ENCODE measurements around the gene THBD. TPM values are rescaled to one million over a fixed set of nuclear protein-coding genes. Genes with fewer than 3 reads are reported as not detected.

The THBD gene
- total and polyA plus RNA-seq, 8 donors, result 1.8 to 12.1 (median 3.8) TPM

DNA sequence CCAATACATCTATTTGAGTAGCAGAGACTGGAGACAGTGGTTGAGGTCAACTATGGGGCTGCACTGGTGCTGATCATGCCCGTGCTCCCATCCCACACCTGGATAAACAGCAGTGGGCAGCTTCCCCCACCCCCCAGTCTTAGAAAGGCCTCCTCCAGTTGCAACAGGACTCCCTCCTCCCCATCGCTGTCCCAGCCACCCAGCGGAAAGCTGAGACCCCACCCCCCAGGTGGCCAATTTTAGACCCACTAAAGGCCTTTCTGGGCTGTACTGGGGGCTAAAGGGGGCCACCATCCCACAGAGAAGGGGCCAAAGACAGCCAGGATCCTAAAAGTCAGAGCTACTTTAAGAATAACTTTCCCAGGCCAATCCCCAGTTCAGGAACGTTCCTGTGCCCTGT, 15.6 kb downstream of the THBD start:
- DNase-seq (no peak), FAIRE-seq (no peak), ATAC-seq (no peak)
- Histone ChIP-seq H3K4me1 (no peaks in the 10 kb centered on the region), H3K27me3 (peaks cover 0 to 5% (median 2%) of the 10 kb centered on the region in 4 donors), H3K36me3 (no peaks in the 10 kb centered on the region), H3K4me3 (no peak overlapping the region), H3K27ac (no peak overlapping the region), H3K9me3 (no peaks in the 10 kb centered on the region)
- TF ChIP-seq, protein P1, sequence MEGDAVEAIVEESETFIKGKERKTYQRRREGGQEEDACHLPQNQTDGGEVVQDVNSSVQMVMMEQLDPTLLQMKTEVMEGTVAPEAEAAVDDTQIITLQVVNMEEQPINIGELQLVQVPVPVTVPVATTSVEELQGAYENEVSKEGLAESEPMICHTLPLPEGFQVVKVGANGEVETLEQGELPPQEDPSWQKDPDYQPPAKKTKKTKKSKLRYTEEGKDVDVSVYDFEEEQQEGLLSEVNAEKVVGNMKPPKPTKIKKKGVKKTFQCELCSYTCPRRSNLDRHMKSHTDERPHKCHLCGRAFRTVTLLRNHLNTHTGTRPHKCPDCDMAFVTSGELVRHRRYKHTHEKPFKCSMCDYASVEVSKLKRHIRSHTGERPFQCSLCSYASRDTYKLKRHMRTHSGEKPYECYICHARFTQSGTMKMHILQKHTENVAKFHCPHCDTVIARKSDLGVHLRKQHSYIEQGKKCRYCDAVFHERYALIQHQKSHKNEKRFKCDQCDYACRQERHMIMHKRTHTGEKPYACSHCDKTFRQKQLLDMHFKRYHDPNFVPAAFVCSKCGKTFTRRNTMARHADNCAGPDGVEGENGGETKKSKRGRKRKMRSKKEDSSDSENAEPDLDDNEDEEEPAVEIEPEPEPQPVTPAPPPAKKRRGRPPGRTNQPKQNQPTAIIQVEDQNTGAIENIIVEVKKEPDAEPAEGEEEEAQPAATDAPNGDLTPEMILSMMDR (IDR thresholded peaks at IDR 0.05), result no peak
- intact Hi-C loops (cut with DNase I), result no loop called here
- 55 to 57% methylated on average over 4 of the region's 4 CpGs for WGBS, 2 donors

DNA sequence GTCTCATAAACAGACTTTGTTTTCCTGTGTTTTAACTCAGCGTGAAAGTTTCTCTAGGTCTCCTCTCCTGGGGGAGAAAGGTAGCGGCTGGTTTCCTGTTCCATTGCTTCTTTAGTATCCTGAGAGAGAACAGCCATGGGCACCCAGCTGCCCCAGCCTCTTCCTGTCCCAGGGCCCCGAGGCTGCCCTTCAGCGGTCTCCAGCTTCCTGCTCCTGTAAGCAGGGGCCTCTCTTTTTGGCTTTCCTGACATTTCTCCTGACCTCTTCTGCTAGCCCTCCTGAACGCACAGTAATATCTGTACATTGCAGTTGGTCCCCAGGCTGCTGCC, 16.8 kb downstream of the THBD start:
- Histone ChIP-seq H3K4me3 (no peak overlapping the region), H3K36me3 (no peaks in the 10 kb centered on the region), H3K4me1 (no peaks in the 10 kb centered on the region), H3K27ac (no peak overlapping the region), H3K27me3 (peaks cover 0 to 5% (median 2%) of the 10 kb centered on the region in 4 donors), H3K9me3 (no peaks in the 10 kb centered on the region)
- ATAC-seq, result no peak
- DNase-seq, result peak in 1 of 6 donors; percentile 31
- intact Hi-C loops (cut with DNase I), result no loop called here
- FAIRE-seq, result no peak
- TF ChIP-seq, protein P1 (IDR thresholded peaks at IDR 0.05), result no peak
- whole genome bisulfite sequencing, 2 donors, result 71 to 87% methylated on average over 5 of the region's 5 CpGs

DNA sequence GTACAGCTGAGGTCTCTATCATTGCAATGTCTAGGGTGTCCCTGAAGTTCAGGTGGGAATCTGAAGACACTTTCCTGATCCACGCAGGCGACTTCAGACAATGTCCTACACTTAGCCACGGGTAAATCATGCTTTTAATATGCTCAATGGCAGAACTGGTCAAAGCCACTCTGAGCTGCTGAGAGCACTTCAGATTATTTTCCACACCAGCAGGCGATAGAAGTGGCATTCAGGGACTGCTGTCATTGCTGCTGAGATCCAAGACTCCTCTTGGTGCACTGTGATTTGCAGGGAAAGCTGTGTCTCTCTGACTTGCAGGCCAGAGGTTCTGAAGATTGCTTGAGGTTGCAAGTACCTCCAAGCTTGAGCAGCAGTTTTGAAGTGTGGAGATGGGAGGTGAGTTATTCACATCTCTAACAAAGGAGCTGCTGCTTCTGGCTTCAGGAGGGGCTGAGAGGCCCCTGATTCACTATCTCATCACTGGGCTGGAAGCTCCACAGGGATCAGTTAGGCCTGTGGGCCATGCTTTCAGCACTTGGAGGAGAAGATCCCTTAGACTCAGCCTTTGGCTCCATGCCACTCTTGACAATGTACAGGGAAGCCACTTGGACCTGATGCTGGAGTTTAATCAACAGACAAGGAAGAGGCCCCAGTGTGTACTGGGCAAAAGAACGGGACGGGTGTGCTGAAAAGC, 17.3 kb downstream of the THBD start:
- no peaks in the 10 kb centered on the region for H3K36me3 ChIP-seq
- ATAC-seq (no peak), DNase-seq (no peak), FAIRE-seq (no peak)
- H3K27ac ChIP-seq, result no peak overlapping the region
- intact Hi-C loops (cut with DNase I), result no loop called here
- H3K4me1 ChIP-seq, result no peaks in the 10 kb centered on the region
- TF ChIP-seq, protein P1 (IDR thresholded peaks at IDR 0.05), result no peak
- H3K9me3 ChIP-seq, result no peaks in the 10 kb centered on the region
- no peak overlapping the region for H3K4me3 ChIP-seq
- WGBS, 2 donors, result 72 to 80% methylated on average over 6 of the region's 6 CpGs
- H3K27me3 ChIP-seq, result peaks cover 0 to 5% (median 2%) of the 10 kb centered on the region in 4 donors

DNA sequence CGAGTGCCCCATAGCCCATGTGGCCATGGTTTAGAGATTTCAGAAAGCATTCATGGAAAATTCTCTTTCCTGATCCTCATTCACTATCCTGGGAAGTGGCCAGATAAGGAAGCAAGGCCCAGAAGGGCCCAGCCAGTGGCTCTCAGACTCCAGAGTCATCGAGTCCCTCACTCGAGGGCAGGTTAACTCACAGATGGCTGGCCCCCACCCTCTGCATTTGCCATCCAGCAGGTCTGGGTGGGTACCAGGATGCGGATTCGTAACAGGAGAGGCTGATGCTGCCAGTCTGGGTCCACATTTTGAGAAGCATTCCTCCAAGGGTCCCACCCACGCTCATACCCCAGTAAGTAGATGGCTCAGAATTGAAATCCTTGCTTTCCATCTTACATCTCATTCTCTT, 18.1 kb downstream of the THBD start:
- ATAC-seq (no peak), DNase-seq (no peak), FAIRE-seq (no peak)
- Histone ChIP-seq H3K9me3 (no peaks in the 10 kb centered on the region), H3K27me3 (peaks cover 0 to 5% (median 0%) of the 10 kb centered on the region in 4 donors), H3K27ac (no peak overlapping the region), H3K4me3 (no peak overlapping the region), H3K4me1 (no peaks in the 10 kb centered on the region), H3K36me3 (no peaks in the 10 kb centered on the region)
- intact Hi-C loops (cut with DNase I), result no loop called here
- WGBS, 2 donors, result 69 to 73% methylated on average over 6 of the region's 6 CpGs
- TF ChIP-seq, protein P1 (IDR thresholded peaks at IDR 0.05), result no peak

DNA sequence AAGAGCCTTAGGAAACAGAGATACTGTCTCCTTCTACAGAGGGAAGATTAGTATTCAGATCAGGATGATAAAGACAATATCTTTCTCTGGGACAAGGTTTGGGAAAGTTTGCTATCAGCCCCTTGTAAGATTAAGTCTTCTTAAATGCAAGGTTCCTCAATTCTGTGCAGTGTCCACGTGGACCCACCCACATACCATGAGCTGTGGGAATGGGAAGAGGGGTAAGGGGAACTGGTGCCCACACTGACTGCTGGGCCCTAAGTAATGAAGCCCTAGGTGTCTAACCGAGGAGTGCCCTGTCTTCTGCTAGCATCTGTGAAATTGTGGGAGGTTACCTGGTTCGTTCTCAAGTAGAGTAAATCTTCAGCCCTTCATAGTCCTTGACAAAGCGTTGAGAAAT, 20.1 kb downstream of the THBD start:
- DNase-seq, result no peak
- no peak overlapping the region for H3K27ac ChIP-seq
- peak in 1 of 4 donors; percentile 55 for ATAC-seq
- H3K4me3 ChIP-seq, result no peak overlapping the region
- H3K4me1 ChIP-seq, result no peaks in the 10 kb centered on the region
- WGBS, 2 donors, result 39 to 47% methylated on average over 4 of the region's 4 CpGs
- intact Hi-C loops (cut with DNase I), result no loop called here
- H3K36me3 ChIP-seq, result no peaks in the 10 kb centered on the region
- H3K27me3 ChIP-seq, result no peaks in the 10 kb centered on the region
- TF ChIP-seq, protein P1 (IDR thresholded peaks at IDR 0.05), result no peak
- no peaks in the 10 kb centered on the region for H3K9me3 ChIP-seq
- FAIRE-seq, result no peak

Data from pancreas (tissue), 10 donors.